ENCODE results near the gene DNAL1. TPM values are rescaled to one million over a fixed set of nuclear protein-coding genes. Genes with fewer than 3 reads are reported as not detected.
A peak's percentile ranks its signal among the peaks of the same experiment; 100 is the strongest.

DNAL1 gene
- total and polyA plus RNA-seq, 10 donors, result 2.2 to 15.4 (median 6.1) TPM

- intact Hi-C loops (cut with DNase I; ENCODE audit: low total_unique reads), result no loop called here
- peak overlapping the region in 6 of 8 donors; percentile 41 to 74 (median 61) for H3K27ac ChIP-seq
- WGBS, 5 donors, result 72 to 88% (median 84%) methylated on average over 46 to 55 of the region's 55 CpGs
- H3K4me3 ChIP-seq, result peak overlapping the region in 3 of 8 donors; percentile 3 to 30 (median 13)
- peaks cover 4 to 85% (median 79%) of the 10 kb centered on the region in 6 donors for H3K36me3 ChIP-seq
- H3K4me1 ChIP-seq, result peaks cover 0 to 46% (median 21%) of the 10 kb centered on the region in 6 donors
- H3K9me3 ChIP-seq, result no peaks in the 10 kb centered on the region
- H3K27me3 ChIP-seq (replicated peaks in 1 of 7), result peaks cover 0 to under 1% (median 0%) of the 10 kb centered on the region in 7 donors
- TF ChIP-seq POLR2A (IDR thresholded peaks at IDR 0.05), result no peak
- peak in 2 of 3 donors; percentile 41 to 46 for TF ChIP-seq POLR2AphosphoS5 (IDR thresholded peaks at IDR 0.05)
- peak; percentile 72 for DNase-seq
Observed at GRCh38 chr14:73718418-73719251, 73.8 kb downstream of the DNAL1 start.

GRCh38 chr14:73719361-73719760, 74.6 kb downstream of the DNAL1 start:
- H3K4me1 ChIP-seq, result peaks cover 6 to 50% (median 26%) of the 10 kb centered on the region in 6 donors
- H3K4me3 ChIP-seq, result no peak overlapping the region
- WGBS, 5 donors, result 89 to 95% (median 92%) methylated on average over 13 of the region's 13 CpGs
- intact Hi-C loops (cut with DNase I; ENCODE audit: low total_unique reads), result no loop called here
- no peaks in the 10 kb centered on the region for H3K9me3 ChIP-seq
- TF ChIP-seq CTCF (IDR thresholded peaks at IDR 0.05 in 8 of 11, conservative IDR thresholded peaks at IDR 0.05 in 3 of 11) (no peak), POLR2A (IDR thresholded peaks at IDR 0.05) (no peak), POLR2AphosphoS5 (IDR thresholded peaks at IDR 0.05) (no peak)
- no peak for DNase-seq
- peaks cover 4 to 92% (median 86%) of the 10 kb centered on the region in 6 donors for H3K36me3 ChIP-seq
- peak overlapping the region in 5 of 8 donors; percentile 45 to 74 (median 62) for H3K27ac ChIP-seq
- no peaks in the 10 kb centered on the region for H3K27me3 ChIP-seq (replicated peaks in 1 of 7)

- no peak for DNase-seq
- WGBS, 5 donors, result 83 to 96% (median 91%) methylated on average over 8 of the region's 8 CpGs
- TF ChIP-seq CTCF (IDR thresholded peaks at IDR 0.05 in 8 of 11, conservative IDR thresholded peaks at IDR 0.05 in 3 of 11), result no peak
- TF ChIP-seq POLR2AphosphoS5 (IDR thresholded peaks at IDR 0.05), result peak in 1 of 3 donors; percentile 36
- intact Hi-C loops (cut with DNase I; ENCODE audit: low total_unique reads), result no loop called here
- Histone ChIP-seq H3K27me3 (replicated peaks in 1 of 7) (no peaks in the 10 kb centered on the region), H3K4me1 (peaks cover 9 to 50% (median 26%) of the 10 kb centered on the region in 6 donors), H3K9me3 (no peaks in the 10 kb centered on the region), H3K27ac (peak overlapping the region in 2 of 8 donors; percentile 45 to 74), H3K36me3 (peaks cover 4 to 96% (median 88%) of the 10 kb centered on the region in 6 donors), H3K4me3 (no peak overlapping the region)
Observed at GRCh38 chr14:73719791-73720190, 75.0 kb downstream of the DNAL1 start.

- intact Hi-C loops (cut with DNase I; ENCODE audit: low total_unique reads), result no loop called here
- Histone ChIP-seq H3K27ac (peak overlapping the region in 3 of 8 donors; percentile 32 to 68 (median 32)), H3K4me3 (no peak overlapping the region), H3K4me1 (peaks cover 14 to 50% (median 31%) of the 10 kb centered on the region in 6 donors), H3K36me3 (peaks cover 4 to 100% (median 93%) of the 10 kb centered on the region in 6 donors), H3K9me3 (no peaks in the 10 kb centered on the region), H3K27me3 (replicated peaks in 1 of 7) (no peaks in the 10 kb centered on the region)
- no peak for DNase-seq
- TF ChIP-seq CTCF (IDR thresholded peaks at IDR 0.05 in 8 of 11, conservative IDR thresholded peaks at IDR 0.05 in 3 of 11) (no peak), POLR2AphosphoS5 (IDR thresholded peaks at IDR 0.05) (no peak), POLR2A (IDR thresholded peaks at IDR 0.05) (no peak)
Observed at GRCh38 chr14:73720636-73721035, 75.8 kb downstream of the DNAL1 start.
